Prostate gland (tissue), 2 donors: ENCODE results near the gene FARP1. TPM values are rescaled to one million over a fixed set of nuclear protein-coding genes. Genes with fewer than 3 reads are reported as not detected.
A peak's percentile ranks its signal among the peaks of the same experiment; 100 is the strongest.

ENCODE experiments used
- DNase-seq: peaks from one replicate; pipeline ENCODE4 v3.0.0-alpha.2; 2019; ENCODE audit warnings: low spot score
- H3K27ac ChIP-seq, 2 donors: fragments of 200-600 bp; sonication (generic); 2 replicates each; pipeline ENCODE4 v1.5.1; 2017 to 2019
- H3K27me3 ChIP-seq: fragments of 200-600 bp; sonication (generic); replicated peaks from 2 replicates; pipeline ENCODE4 v1.5.1; 2019; ENCODE audit not compliant: insufficient read depth
- H3K36me3 ChIP-seq, 2 donors: fragments of 200-600 bp; sonication (generic); 1 replicate in 1 of 2; 2 replicates in 1 of 2; pipeline versions ENCODE4 v1.5.1 to v1.8.1; 2017 to 2019
- H3K4me1 ChIP-seq: fragments of 200-600 bp; sonication (generic); replicated peaks from 2 replicates; pipeline ENCODE4 v1.5.1; 2019
- H3K4me3 ChIP-seq, 2 donors: fragments of 200-600 bp; sonication (generic); 2 replicates each; pipeline ENCODE4 v1.5.1; 2017 to 2019
- H3K9me3 ChIP-seq: fragments of 200-600 bp; sonication (generic); 2 replicates; pipeline ENCODE4 v1.5.1; 2017
- CTCF ChIP-seq, 4 experiments: fragments of 200-600 bp in 2 of 4; fragments of 450-650 bp in 2 of 4; sonication (generic) in 2 of 4; IDR thresholded peaks; 1 replicate in 3 of 4; 2 replicates in 1 of 4; pipeline ENCODE4 v1.5.1; 2016 to 2019; ENCODE audit warnings: antibody characterized with exemption in 4 of 4, mild to moderate bottlenecking in 2 of 4, moderate library complexity in 2 of 4
- POLR2A ChIP-seq: fragments of 450-650 bp; IDR thresholded peaks from one replicate; pipeline ENCODE4 v1.6.1; 2016; ENCODE audit warnings: antibody characterized with exemption, mild to moderate bottlenecking
- POLR2AphosphoS5 ChIP-seq: sonication (generic); formaldehyde crosslinking; IDR thresholded peaks from one replicate; pipeline ENCODE4 v1.6.1; 2017; ENCODE audit warnings: antibody characterized with exemption
- WGBS: methylation state at CpG from one replicate; pipeline ENCODE4 v1.1.5; 2018; 5-methylcytosine and 5-hydroxymethylcytosine counted together
- intact Hi-C: fragments of 100-400 bp; cut with DNase I; formaldehyde crosslinking; loops from one replicate; pipeline ENCODE4 v1.14.2; 2022
- total RNA-seq, 2 donors: library from RNA; depleted of rRNA; stranded (reverse); fragments of >200 nt; gene quantifications; one replicate each; pipeline ENCODE4 v1.1.0, GENCODE V29; 2016

Gene FARP1
- total RNA-seq, 2 donors from 2014 or later, result 70.6 to 77.5 TPM

GRCh38 chr13:98203646-98204326 is 60.9 kb downstream of the FARP1 start:
- intact Hi-C loops, result no loop called here
- Histone ChIP-seq H3K4me3 (no peak overlapping the region), H3K9me3 (no peaks in the 10 kb centered on the region), H3K4me1 (no peaks in the 10 kb centered on the region), H3K27ac (no peak overlapping the region), H3K36me3 (no peaks in the 10 kb centered on the region), H3K27me3 (no peaks in the 10 kb centered on the region)
- DNase-seq, result no peak
- TF ChIP-seq CTCF (IDR thresholded peaks at IDR 0.05) (no peak), POLR2A (no peak), POLR2AphosphoS5 (no peak)
- 86% methylated on average over 8 of the region's 8 CpGs for WGBS

- TF ChIP-seq CTCF (IDR thresholded peaks at IDR 0.05) (no peak), POLR2AphosphoS5 (no peak), POLR2A (no peak)
- 98% methylated on average over 2 of the region's 2 CpGs for WGBS
- no peak for DNase-seq
- intact Hi-C loops, result no loop called here
- Histone ChIP-seq H3K36me3 (no peaks in the 10 kb centered on the region), H3K4me3 (no peak overlapping the region), H3K9me3 (no peaks in the 10 kb centered on the region), H3K27ac (no peak overlapping the region), H3K4me1 (no peaks in the 10 kb centered on the region), H3K27me3 (no peaks in the 10 kb centered on the region)
Measured at GRCh38 chr13:98204546-98204945, 61.7 kb downstream of the FARP1 start.

GRCh38 chr13:98206946-98207345 is 64.1 kb downstream of the FARP1 start:
- 28% methylated on average over 4 of the region's 4 CpGs for WGBS
- intact Hi-C loops, result no loop called here
- Histone ChIP-seq H3K4me3 (no peak overlapping the region), H3K27me3 (no peaks in the 10 kb centered on the region), H3K27ac (peak overlapping the region; percentile 10 to 24), H3K4me1 (no peaks in the 10 kb centered on the region), H3K9me3 (no peaks in the 10 kb centered on the region), H3K36me3 (no peaks in the 10 kb centered on the region)
- TF ChIP-seq POLR2AphosphoS5 (peak; percentile 71), CTCF (IDR thresholded peaks at IDR 0.05) (no peak)
- peak; percentile 53 for DNase-seq

- Histone ChIP-seq H3K27me3 (no peaks in the 10 kb centered on the region), H3K9me3 (no peaks in the 10 kb centered on the region), H3K27ac (peak overlapping the region; percentile 10 to 24), H3K4me3 (no peak overlapping the region), H3K4me1 (no peaks in the 10 kb centered on the region), H3K36me3 (no peaks in the 10 kb centered on the region)
- WGBS, result 39% methylated on average over 4 of the region's 4 CpGs
- no peak for DNase-seq
- TF ChIP-seq POLR2A (no peak), POLR2AphosphoS5 (no peak), CTCF (IDR thresholded peaks at IDR 0.05) (no peak)
- intact Hi-C loops, result no loop called here
Measured at GRCh38 chr13:98207416-98207815, 64.5 kb downstream of the FARP1 start.

GRCh38 chr13:98208606-98209005 is 65.7 kb downstream of the FARP1 start:
- intact Hi-C loops, result no loop called here
- 90% methylated on average over 5 of the region's 5 CpGs for WGBS
- DNase-seq, result no peak
- H3K36me3 ChIP-seq, result no peaks in the 10 kb centered on the region
- no peak for TF ChIP-seq CTCF (IDR thresholded peaks at IDR 0.05)
- no peak for TF ChIP-seq POLR2A
- no peak for TF ChIP-seq POLR2AphosphoS5
- H3K27ac ChIP-seq, result no peak overlapping the region
- no peak overlapping the region for H3K4me3 ChIP-seq
- no peaks in the 10 kb centered on the region for H3K9me3 ChIP-seq
- no peaks in the 10 kb centered on the region for H3K27me3 ChIP-seq
- H3K4me1 ChIP-seq, result no peaks in the 10 kb centered on the region
